Small intestine (tissue), 7 donors: ENCODE data around the gene NFXL1. TPM values are rescaled to one million over a fixed set of nuclear protein-coding genes. Genes with fewer than 3 reads are reported as not detected.

Source experiments
- DNase-seq, 2 donors: peaks; one replicate each; pipeline versions ENCODE4 v3.0.0 to v3.0.0-alpha.2; 2013
- FAIRE-seq: peaks from 2 replicates; lab custom pipeline; 2012; peaks lifted over from hg19 to GRCh38; lab: Jason Lieb, UNC
- H3K27ac ChIP-seq, 3 donors: one replicate each; pipeline ENCODE4 v1.5.1; 2013; ENCODE audit warnings: low read length in 2 of 3, mild to moderate bottlenecking in 2 of 3, control low read depth in 1 of 3, inconsistent platforms in 1 of 3, low read depth in 1 of 3, moderate library complexity in 1 of 3
- H3K27me3 ChIP-seq, 3 donors: one replicate each; pipeline ENCODE4 v1.6.1; 2013; ENCODE audit warnings: low read length in 3 of 3, inconsistent platforms in 1 of 3; ENCODE audit not compliant: control insufficient read depth in 3 of 3, insufficient read depth in 3 of 3
- H3K36me3 ChIP-seq, 3 donors: one replicate each; pipeline ENCODE4 v1.6.1; 2013; ENCODE audit warnings: low read length in 3 of 3, inconsistent platforms in 1 of 3, low read depth in 1 of 3, mild to moderate bottlenecking in 1 of 3, moderate library complexity in 1 of 3; ENCODE audit not compliant: control insufficient read depth in 3 of 3, insufficient read depth in 2 of 3
- H3K4me1 ChIP-seq, 3 donors: one replicate each; pipeline ENCODE4 v1.6.1; 2013; ENCODE audit warnings: low read length in 2 of 3, inconsistent platforms in 1 of 3, low read depth in 1 of 3, mild to moderate bottlenecking in 1 of 3, moderate library complexity in 1 of 3; ENCODE audit not compliant: control insufficient read depth in 3 of 3, insufficient read depth in 2 of 3
- H3K4me3 ChIP-seq, 3 donors: one replicate each; pipeline ENCODE4 v1.5.1; 2013; ENCODE audit warnings: low read length in 3 of 3, control low read depth in 1 of 3, inconsistent platforms in 1 of 3, low read depth in 1 of 3, mild to moderate bottlenecking in 1 of 3, moderate library complexity in 1 of 3
- H3K9me3 ChIP-seq, 2 donors: one replicate each; pipeline ENCODE4 v1.6.1; 2013; ENCODE audit warnings: low read depth in 1 of 2, low read length in 1 of 2; ENCODE audit not compliant: control insufficient read depth in 2 of 2, insufficient read depth in 1 of 2
- WGBS, 3 donors: extraction: QIAGEN DNeasy Blood & Tissue Kit; methylation state at CpG; one replicate each; pipeline ENCODE4 v1.1.7; 2013; 5-methylcytosine and 5-hydroxymethylcytosine counted together
- polyA plus RNA-seq, 4 donors: library from polyadenylated mRNA; stranded (reverse) in 3 of 4; unstranded in 1 of 4; fragments of 200-250 nt in 3 of 4; fragments of 120-200 nt in 1 of 4; gene quantifications; one replicate each; pipeline versions ENCODE4 v1.2.1 to v1.2.3, GENCODE V29; 2013
- donor health status: healthy with polysubstance abuse.
- donor health status: control.
- donor health status: control.
- donor health status: Bipolar disorder and iron deficiency.
- donor health status: healthy.

The NFXL1 gene
- polyA plus RNA-seq, 4 donors = 4.6 to 15.1 (median 6.3) TPM

GRCh38 chr4:47914926-47915237 is 499 bp upstream of the NFXL1 start:
- 1 to 4% (median 2%) methylated on average over 6 of the region's 6 CpGs for WGBS, 3 donors
- Histone ChIP-seq H3K9me3 (no peaks in the 10 kb centered on the region), H3K36me3 (peaks cover 0 to 8% (median 0%) of the 10 kb centered on the region in 3 donors), H3K4me1 (peaks cover 0 to 3% (median 3%) of the 10 kb centered on the region in 3 donors), H3K4me3 (peak overlapping the region; percentile 32 to 73 (median 66)), H3K27ac (no peak overlapping the region), H3K27me3 (no peaks in the 10 kb centered on the region)
- FAIRE-seq = no peak
- no peak for DNase-seq

DNA sequence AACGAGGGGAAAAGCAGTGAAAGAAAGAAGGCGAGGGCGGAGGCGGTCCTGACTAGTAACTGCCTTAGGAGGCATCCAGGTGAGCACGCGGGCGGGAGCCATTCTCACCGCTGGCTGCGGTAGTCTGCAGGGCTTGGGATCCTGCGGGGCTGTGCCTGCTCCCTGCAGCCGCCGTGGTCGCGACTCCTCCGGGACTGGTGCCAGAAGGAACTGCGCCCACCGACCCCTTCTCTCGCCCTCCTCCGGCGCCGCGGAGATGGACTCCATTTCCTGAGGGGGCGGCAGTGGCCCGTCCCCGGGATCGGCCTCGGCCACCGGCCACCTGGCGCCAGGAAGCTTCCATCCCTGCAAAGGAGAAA is 543 bp downstream of the NFXL1 start:
- Histone ChIP-seq H3K36me3 (peaks cover 0 to 8% (median 2%) of the 10 kb centered on the region in 3 donors), H3K27me3 (no peaks in the 10 kb centered on the region), H3K4me3 (peak overlapping the region; percentile 66 to 82 (median 73)), H3K9me3 (no peaks in the 10 kb centered on the region), H3K4me1 (peaks cover 0 to 3% (median 3%) of the 10 kb centered on the region in 3 donors), H3K27ac (peak overlapping the region; percentile 72 to 90 (median 84))
- WGBS, 3 donors = 0% methylated on average over 23 to 29 of the region's 29 CpGs
- no peak for FAIRE-seq
- peak in 1 of 2 donors; percentile 44 for DNase-seq

DNA sequence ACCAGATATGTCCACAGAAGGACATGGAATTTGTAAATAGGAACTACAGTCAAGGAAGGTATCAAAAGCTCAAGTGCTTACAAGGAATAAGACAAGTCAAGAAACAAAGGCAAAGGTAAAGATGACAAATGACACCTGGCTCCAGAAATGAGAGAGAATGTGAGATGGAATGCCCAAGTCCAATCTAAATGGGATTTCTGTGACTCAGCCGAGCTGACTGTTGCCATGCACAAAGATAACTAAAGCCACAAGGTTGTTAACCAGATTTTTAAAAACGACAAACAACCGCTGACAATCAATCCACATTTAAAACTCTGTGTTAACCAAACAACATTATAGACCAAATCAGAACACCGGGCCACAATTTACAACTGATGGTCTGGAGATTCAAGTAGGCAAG is 1.1 kb downstream of the NFXL1 start:
- Histone ChIP-seq H3K4me3 (peak overlapping the region; percentile 66 to 82 (median 73)), H3K36me3 (peaks cover 0 to 8% (median 2%) of the 10 kb centered on the region in 3 donors), H3K27ac (peak overlapping the region in 1 of 3 donors; percentile 84), H3K27me3 (no peaks in the 10 kb centered on the region), H3K4me1 (peaks cover 0 to 3% (median 3%) of the 10 kb centered on the region in 3 donors), H3K9me3 (no peaks in the 10 kb centered on the region)
- FAIRE-seq (no peak), DNase-seq (peak; percentile 62 to 69)
- 10 to 14% (median 11%) methylated on average over 4 of the region's 4 CpGs for WGBS, 3 donors

DNA sequence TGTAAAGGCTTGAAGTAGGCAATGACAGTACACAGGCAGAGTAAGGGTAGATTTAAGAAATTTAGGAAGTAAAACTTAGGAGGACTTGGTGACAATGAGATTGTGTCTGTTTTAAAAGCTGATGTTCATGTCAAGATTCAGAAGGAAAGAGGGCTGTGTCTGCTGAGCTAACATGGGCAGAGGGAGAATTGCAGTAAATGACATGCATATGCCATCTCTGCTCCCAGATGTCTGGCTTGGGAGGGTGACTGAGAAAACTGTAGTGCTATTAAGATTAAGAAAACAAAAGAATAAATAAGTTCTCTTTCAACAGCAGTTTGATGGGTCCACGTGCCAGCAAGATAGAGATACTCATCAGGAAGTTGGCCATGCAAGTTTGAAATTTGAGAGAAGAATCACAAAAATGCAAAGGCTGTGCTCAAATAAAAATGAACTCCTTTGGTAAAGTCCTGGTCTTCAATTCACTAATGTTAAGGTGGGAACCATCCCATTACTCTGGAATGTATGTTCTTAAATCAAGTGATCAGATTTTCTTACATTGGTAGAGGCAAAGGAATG is 7.2 kb downstream of the NFXL1 start:
- WGBS, 3 donors = 0 to 31% (median 22%) methylated on average over 1 of the region's 1 CpG
- no peaks in the 10 kb centered on the region for H3K9me3 ChIP-seq
- H3K27me3 ChIP-seq = no peaks in the 10 kb centered on the region
- H3K4me1 ChIP-seq = no peaks in the 10 kb centered on the region
- FAIRE-seq = no peak
- no peak overlapping the region for H3K4me3 ChIP-seq
- no peak for DNase-seq
- no peak overlapping the region for H3K27ac ChIP-seq
- H3K36me3 ChIP-seq = peaks cover 5 to 18% (median 6%) of the 10 kb centered on the region in 3 donors

DNA sequence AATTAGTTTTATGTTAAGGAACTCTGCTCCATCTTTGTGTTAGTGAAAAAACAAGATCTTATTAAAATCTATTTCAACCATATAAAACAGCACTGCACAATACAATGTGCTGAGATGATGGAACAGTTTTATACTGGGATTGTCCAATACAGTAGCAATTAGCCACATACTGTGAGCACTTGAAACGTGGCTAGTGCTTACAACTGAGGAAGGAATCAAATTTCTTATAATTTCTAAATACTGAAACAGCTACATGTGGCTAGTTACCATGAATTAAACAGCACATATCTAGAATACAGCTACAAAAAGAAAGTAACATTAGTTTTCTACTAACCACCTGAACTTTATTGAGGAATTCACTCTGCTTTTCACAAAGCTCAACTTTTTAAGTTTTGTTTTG is 14.7 kb downstream of the NFXL1 start:
- Histone ChIP-seq H3K9me3 (no peaks in the 10 kb centered on the region), H3K27ac (no peak overlapping the region), H3K36me3 (peaks cover 8 to 21% (median 10%) of the 10 kb centered on the region in 3 donors), H3K27me3 (no peaks in the 10 kb centered on the region), H3K4me3 (no peak overlapping the region), H3K4me1 (no peaks in the 10 kb centered on the region)
- 71 to 79% (median 77%) methylated on average over 1 of the region's 1 CpG for WGBS, 3 donors
- no peak for FAIRE-seq
- DNase-seq = no peak

GRCh38 chr4:47891928-47892327 is 22.5 kb downstream of the NFXL1 start:
- no peaks in the 10 kb centered on the region for H3K9me3 ChIP-seq
- no peaks in the 10 kb centered on the region for H3K27me3 ChIP-seq
- DNase-seq (no peak), FAIRE-seq (no peak)
- H3K4me1 ChIP-seq = no peaks in the 10 kb centered on the region
- 93 to 100% (median 100%) methylated on average over 1 of the region's 1 CpG for WGBS, 3 donors
- H3K36me3 ChIP-seq = peaks cover 5 to 12% (median 11%) of the 10 kb centered on the region in 3 donors
- no peak overlapping the region for H3K27ac ChIP-seq
- H3K4me3 ChIP-seq = no peak overlapping the region

DNA sequence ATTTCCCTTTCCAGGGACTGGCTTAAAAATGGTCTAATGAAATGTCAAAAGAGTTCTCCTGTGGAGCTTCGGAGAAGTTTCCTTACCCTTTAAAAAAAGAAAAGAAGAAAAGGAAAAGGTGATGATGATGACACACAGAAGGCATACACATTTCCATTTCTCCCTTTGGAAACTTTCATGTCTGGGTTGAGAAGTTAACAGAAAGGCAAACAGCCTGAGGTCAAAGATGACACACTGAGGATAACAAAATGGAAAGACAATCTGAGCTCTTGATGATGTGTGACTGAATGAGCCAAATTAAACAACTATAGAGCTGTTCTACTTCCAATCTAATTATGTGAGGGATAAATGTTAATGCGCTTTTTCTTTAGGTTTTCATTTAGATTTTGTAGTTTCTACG is 32.2 kb downstream of the NFXL1 start:
- Histone ChIP-seq H3K36me3 (peaks cover 3 to 11% (median 10%) of the 10 kb centered on the region in 3 donors), H3K27ac (no peak overlapping the region), H3K4me1 (peaks cover 0 to 5% (median 2%) of the 10 kb centered on the region in 3 donors), H3K9me3 (no peaks in the 10 kb centered on the region), H3K4me3 (no peak overlapping the region), H3K27me3 (no peaks in the 10 kb centered on the region)
- WGBS, 3 donors = 92 to 97% (median 93%) methylated on average over 3 of the region's 3 CpGs
- no peak for FAIRE-seq
- no peak for DNase-seq

DNA sequence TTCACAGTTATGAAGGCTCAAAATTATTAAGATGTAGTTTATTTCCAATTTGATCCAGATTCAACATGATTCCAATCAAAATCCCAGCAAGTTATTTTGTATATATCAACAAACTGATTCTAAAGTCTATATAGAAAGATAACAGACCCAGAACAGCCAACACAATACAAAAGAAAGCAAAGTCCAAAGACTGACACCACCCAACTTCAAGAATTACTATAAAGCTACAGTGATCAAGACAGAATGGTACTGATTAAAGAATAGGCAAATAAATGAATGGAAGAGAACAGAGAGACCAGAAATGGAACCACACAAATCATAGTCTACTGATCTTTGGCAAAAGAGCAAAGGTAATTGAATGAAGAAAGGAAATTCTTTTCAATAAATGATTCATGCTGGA is 34.9 kb downstream of the NFXL1 start:
- H3K4me3 ChIP-seq = no peak overlapping the region
- FAIRE-seq (peak; percentile 5), DNase-seq (peak; percentile 18 to 70)
- no peaks in the 10 kb centered on the region for H3K27me3 ChIP-seq
- H3K27ac ChIP-seq = no peak overlapping the region
- H3K36me3 ChIP-seq = peaks cover 0 to 18% (median 4%) of the 10 kb centered on the region in 3 donors
- peaks cover 0 to 5% (median 2%) of the 10 kb centered on the region in 3 donors for H3K4me1 ChIP-seq
- no peaks in the 10 kb centered on the region for H3K9me3 ChIP-seq
